Neural cell (in vitro differentiated cells): ENCODE results near the gene SUSD6. TPM values are rescaled to one million over a fixed set of nuclear protein-coding genes. Genes with fewer than 3 reads are reported as not detected.

Source experiments
- H2AFZ ChIP-seq: fragments of 200-600, 300-800 bp; sonication (generic), shearing (Covaris generic); 2 replicates; pipeline ENCODE4 v1.6.0; 2014; ENCODE audit warnings: low read depth, mild to moderate bottlenecking, antibody characterized with exemption, low read length, moderate library complexity
- H3F3A ChIP-seq: fragments of 200-600 bp; shearing (Covaris generic); 2 replicates; pipeline ENCODE4 v1.6.1; 2016; ENCODE audit warnings: mild to moderate bottlenecking, moderate library complexity, mixed read lengths, antibody characterized with exemption, low read length; ENCODE audit not compliant: insufficient read depth, poor library complexity, severe bottlenecking
- H3K27ac ChIP-seq: fragments of 200-600, 300-800 bp; sonication (generic), shearing (Covaris generic); 2 replicates; pipeline ENCODE4 v1.5.1; 2014; ENCODE audit warnings: mild to moderate bottlenecking, low read length, moderate library complexity
- H3K27me3 ChIP-seq: fragments of 300-800, 200-600 bp; sonication (generic), shearing (Covaris generic); 2 replicates; pipeline ENCODE4 v1.6.0; 2014; ENCODE audit warnings: mild to moderate bottlenecking, low read depth, low read length, moderate library complexity; ENCODE audit not compliant: insufficient read depth
- H3K36me3 ChIP-seq: fragments of 300-800, 200-600 bp; sonication (generic), shearing (Covaris generic); 2 replicates; pipeline ENCODE4 v1.5.1; 2014; ENCODE audit warnings: mild to moderate bottlenecking, antibody characterized with exemption, low read length, moderate library complexity; ENCODE audit not compliant: insufficient read depth
- H3K4me2 ChIP-seq: fragments of 300-800, 200-600 bp; sonication (generic), shearing (Covaris generic); 2 replicates; pipeline ENCODE4 v1.6.0; 2014; ENCODE audit warnings: mild to moderate bottlenecking, low read length
- H3K4me3 ChIP-seq: fragments of 300-800, 200-600 bp; sonication (generic), shearing (Covaris generic); 2 replicates; pipeline ENCODE4 v1.5.1; 2014; ENCODE audit warnings: mild to moderate bottlenecking, low read length, moderate library complexity
- H3K79me2 ChIP-seq: fragments of 200-600 bp; shearing (Covaris generic); replicated peaks from 2 replicates; pipeline ENCODE4 v1.6.0; 2014; ENCODE audit warnings: mild to moderate bottlenecking, low read length, moderate library complexity; ENCODE audit not compliant: insufficient read depth
- H3K9ac ChIP-seq: fragments of 300-800, 200-600 bp; sonication (generic), shearing (Covaris generic); 2 replicates; pipeline ENCODE4 v1.6.1; 2016; ENCODE audit warnings: mild to moderate bottlenecking, low read length, mixed read lengths
- H3K9me2 ChIP-seq: fragments of 200-600 bp; shearing (Covaris generic); 2 replicates; pipeline ENCODE4 v1.6.1; 2016; ENCODE audit warnings: mild to moderate bottlenecking, low read length, mixed read lengths; ENCODE audit not compliant: insufficient read depth
- H3K9me3 ChIP-seq: fragments of 200-600, 300-800 bp; sonication (generic), shearing (Covaris generic); 2 replicates; pipeline ENCODE4 v1.6.1; 2016; ENCODE audit warnings: mild to moderate bottlenecking, mixed run types, low read length, moderate library complexity, mixed read lengths
- H4K20me1 ChIP-seq: fragments of 200-600 bp; shearing (Covaris generic); 2 replicates; pipeline ENCODE4 v1.6.1; 2016; ENCODE audit warnings: mild to moderate bottlenecking, mixed run types; ENCODE audit not compliant: insufficient read depth
- EP300 ChIP-seq: fragments of 450-650 bp; conservative IDR thresholded peaks from 2 replicates; pipeline ENCODE4 v1.6.1; 2014; ENCODE audit warnings: antibody characterized with exemption, mild to moderate bottlenecking, moderate library complexity; ENCODE audit not compliant: poor library complexity, severe bottlenecking
- EZH2 ChIP-seq: fragments of 200-600, 300-800 bp; shearing (Covaris generic), sonication (generic); IDR thresholded peaks from 2 replicates; pipeline ENCODE4 v1.6.1; 2014; ENCODE audit warnings: antibody characterized with exemption, low read length, borderline replicate concordance, mild to moderate bottlenecking; ENCODE audit not compliant: insufficient read depth, poor library complexity, severe bottlenecking
- MXI1 ChIP-seq: fragments of 450-650 bp; conservative IDR thresholded peaks from 2 replicates; pipeline ENCODE4 v1.6.1; 2014; ENCODE audit warnings: antibody characterized with exemption, mild to moderate bottlenecking; ENCODE audit not compliant: poor library complexity, severe bottlenecking
- POLR2AphosphoS5 ChIP-seq: IDR thresholded peaks from 2 replicates; pipeline ENCODE4 v1.6.1; 2012
- RAD21 ChIP-seq: fragments of 450-650 bp; conservative IDR thresholded peaks from 2 replicates; pipeline ENCODE4 v1.6.1; 2014; ENCODE audit warnings: antibody characterized with exemption, mild to moderate bottlenecking, moderate library complexity
- SMC3 ChIP-seq: fragments of 450-650 bp; conservative IDR thresholded peaks from 2 replicates; pipeline ENCODE4 v1.6.1; 2014; ENCODE audit warnings: antibody characterized with exemption, mild to moderate bottlenecking, moderate library complexity; ENCODE audit not compliant: poor library complexity
- TAF1 ChIP-seq: IDR thresholded peaks from 2 replicates; pipeline ENCODE4 v1.6.1; 2012; ENCODE audit warnings: low read depth
- polyA plus RNA-seq: library from polyadenylated mRNA; depleted of rRNA; stranded (reverse); fragments of >200 nt; gene quantifications from 2 replicates; pipeline ENCODE4 v1.2.3, GENCODE V29; 2014
- TF ChIP-seq, protein P1 (sequence below): fragments of 450-650 bp; IDR thresholded peaks from 2 replicates; pipeline ENCODE4 v1.5.1; 2014; ENCODE audit warnings: antibody characterized with exemption, mild to moderate bottlenecking, moderate library complexity; ENCODE audit not compliant: poor library complexity, severe bottlenecking
- TF ChIP-seq, protein P2 (sequence below): IDR thresholded peaks from 2 replicates; pipeline ENCODE4 v1.6.1; 2012; ENCODE audit warnings: borderline replicate concordance

The SUSD6 gene
- polyA plus RNA-seq, 1 donor from 2014 or later, result 5.1 TPM

DNA sequence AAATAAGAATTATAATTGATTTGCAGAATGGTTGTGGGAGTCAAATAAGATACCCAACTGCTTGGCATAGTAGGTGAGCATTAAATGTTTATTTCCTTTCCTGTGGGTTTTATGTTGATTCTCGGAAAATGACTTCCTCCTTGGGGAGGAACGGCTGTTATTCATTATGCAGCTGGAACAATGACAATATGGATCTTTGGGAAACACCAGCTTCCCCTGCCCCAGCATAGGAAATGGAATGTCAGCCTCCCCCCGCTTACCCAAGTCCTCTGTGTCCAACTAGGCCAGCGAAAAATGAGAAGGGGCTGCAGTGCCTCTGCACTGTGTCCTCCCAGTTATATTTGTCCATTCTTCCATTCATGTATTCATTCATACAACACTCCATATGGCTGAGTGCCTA is 25.0 kb upstream of the SUSD6 start:
- Histone ChIP-seq H3K9me2 (no peaks in the 10 kb centered on the region), H3K79me2 (no peaks in the 10 kb centered on the region), H3K36me3 (no peaks in the 10 kb centered on the region), H2AFZ (no peak overlapping the region), H3K9ac (no peak overlapping the region), H3K9me3 (no peaks in the 10 kb centered on the region), H3K27ac (no peak overlapping the region), H3F3A (no peaks in the 10 kb centered on the region), H4K20me1 (no peaks in the 10 kb centered on the region), H3K4me2 (no peak overlapping the region), H3K4me3 (no peak overlapping the region), H3K27me3 (no peaks in the 10 kb centered on the region)
- no peak for TF ChIP-seq TAF1
- no peak for TF ChIP-seq RAD21
- TF ChIP-seq SMC3, result no peak
- no peak for TF ChIP-seq EZH2
- TF ChIP-seq, protein P1, sequence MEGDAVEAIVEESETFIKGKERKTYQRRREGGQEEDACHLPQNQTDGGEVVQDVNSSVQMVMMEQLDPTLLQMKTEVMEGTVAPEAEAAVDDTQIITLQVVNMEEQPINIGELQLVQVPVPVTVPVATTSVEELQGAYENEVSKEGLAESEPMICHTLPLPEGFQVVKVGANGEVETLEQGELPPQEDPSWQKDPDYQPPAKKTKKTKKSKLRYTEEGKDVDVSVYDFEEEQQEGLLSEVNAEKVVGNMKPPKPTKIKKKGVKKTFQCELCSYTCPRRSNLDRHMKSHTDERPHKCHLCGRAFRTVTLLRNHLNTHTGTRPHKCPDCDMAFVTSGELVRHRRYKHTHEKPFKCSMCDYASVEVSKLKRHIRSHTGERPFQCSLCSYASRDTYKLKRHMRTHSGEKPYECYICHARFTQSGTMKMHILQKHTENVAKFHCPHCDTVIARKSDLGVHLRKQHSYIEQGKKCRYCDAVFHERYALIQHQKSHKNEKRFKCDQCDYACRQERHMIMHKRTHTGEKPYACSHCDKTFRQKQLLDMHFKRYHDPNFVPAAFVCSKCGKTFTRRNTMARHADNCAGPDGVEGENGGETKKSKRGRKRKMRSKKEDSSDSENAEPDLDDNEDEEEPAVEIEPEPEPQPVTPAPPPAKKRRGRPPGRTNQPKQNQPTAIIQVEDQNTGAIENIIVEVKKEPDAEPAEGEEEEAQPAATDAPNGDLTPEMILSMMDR, result no peak
- no peak for TF ChIP-seq POLR2AphosphoS5
- TF ChIP-seq, protein P2, sequence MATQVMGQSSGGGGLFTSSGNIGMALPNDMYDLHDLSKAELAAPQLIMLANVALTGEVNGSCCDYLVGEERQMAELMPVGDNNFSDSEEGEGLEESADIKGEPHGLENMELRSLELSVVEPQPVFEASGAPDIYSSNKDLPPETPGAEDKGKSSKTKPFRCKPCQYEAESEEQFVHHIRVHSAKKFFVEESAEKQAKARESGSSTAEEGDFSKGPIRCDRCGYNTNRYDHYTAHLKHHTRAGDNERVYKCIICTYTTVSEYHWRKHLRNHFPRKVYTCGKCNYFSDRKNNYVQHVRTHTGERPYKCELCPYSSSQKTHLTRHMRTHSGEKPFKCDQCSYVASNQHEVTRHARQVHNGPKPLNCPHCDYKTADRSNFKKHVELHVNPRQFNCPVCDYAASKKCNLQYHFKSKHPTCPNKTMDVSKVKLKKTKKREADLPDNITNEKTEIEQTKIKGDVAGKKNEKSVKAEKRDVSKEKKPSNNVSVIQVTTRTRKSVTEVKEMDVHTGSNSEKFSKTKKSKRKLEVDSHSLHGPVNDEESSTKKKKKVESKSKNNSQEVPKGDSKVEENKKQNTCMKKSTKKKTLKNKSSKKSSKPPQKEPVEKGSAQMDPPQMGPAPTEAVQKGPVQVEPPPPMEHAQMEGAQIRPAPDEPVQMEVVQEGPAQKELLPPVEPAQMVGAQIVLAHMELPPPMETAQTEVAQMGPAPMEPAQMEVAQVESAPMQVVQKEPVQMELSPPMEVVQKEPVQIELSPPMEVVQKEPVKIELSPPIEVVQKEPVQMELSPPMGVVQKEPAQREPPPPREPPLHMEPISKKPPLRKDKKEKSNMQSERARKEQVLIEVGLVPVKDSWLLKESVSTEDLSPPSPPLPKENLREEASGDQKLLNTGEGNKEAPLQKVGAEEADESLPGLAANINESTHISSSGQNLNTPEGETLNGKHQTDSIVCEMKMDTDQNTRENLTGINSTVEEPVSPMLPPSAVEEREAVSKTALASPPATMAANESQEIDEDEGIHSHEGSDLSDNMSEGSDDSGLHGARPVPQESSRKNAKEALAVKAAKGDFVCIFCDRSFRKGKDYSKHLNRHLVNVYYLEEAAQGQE, result no peak
- TF ChIP-seq MXI1, result no peak
- no peak for TF ChIP-seq EP300

DNA sequence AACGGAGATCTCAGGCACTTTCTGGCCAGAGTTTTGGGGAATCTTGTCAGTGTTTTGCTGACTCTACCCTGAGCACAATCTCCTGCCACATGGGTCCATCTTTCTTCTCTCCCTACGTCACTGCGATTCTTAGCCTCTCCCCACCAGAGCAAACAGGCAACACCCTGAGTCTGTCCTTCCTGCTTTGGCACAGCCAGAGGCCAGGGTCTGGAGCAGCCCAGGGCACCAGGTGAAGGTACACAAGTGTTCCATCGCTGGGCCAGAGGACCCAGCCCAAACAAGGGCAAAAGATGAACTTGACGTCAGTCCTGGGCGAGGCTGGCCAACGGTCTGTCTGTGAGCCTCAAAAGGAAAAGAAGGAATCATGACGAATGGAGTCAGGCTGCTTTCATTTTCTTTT is 24.0 kb upstream of the SUSD6 start:
- TF ChIP-seq EP300, result no peak
- TF ChIP-seq SMC3, result no peak
- no peak for TF ChIP-seq MXI1
- TF ChIP-seq, protein P2, result no peak
- TF ChIP-seq, protein P1, result no peak
- TF ChIP-seq RAD21, result no peak
- TF ChIP-seq TAF1, result no peak
- TF ChIP-seq EZH2, result no peak
- TF ChIP-seq POLR2AphosphoS5, result no peak

More for the DNA sequence above, 24.0 kb upstream of the SUSD6 start:
- Histone ChIP-seq H3K79me2 (no peaks in the 10 kb centered on the region), H3F3A (no peaks in the 10 kb centered on the region), H3K9me2 (no peaks in the 10 kb centered on the region), H3K27ac (no peak overlapping the region), H3K36me3 (no peaks in the 10 kb centered on the region), H3K4me2 (no peak overlapping the region), H3K9me3 (no peaks in the 10 kb centered on the region), H3K27me3 (no peaks in the 10 kb centered on the region), H4K20me1 (no peaks in the 10 kb centered on the region), H3K4me3 (no peak overlapping the region), H2AFZ (no peak overlapping the region), H3K9ac (no peak overlapping the region)
